VCaP (cell line): ENCODE results near the gene HIVEP3.

ENCODE experiments used
- H3K27ac ChIP-seq: fragments of 450-650 bp; 2 replicates; pipeline ENCODE4 v1.5.1; 2017
- CTCF ChIP-seq: fragments of 450-650 bp; conservative IDR thresholded peaks from 2 replicates; pipeline ENCODE4 v1.5.1; 2017; ENCODE audit warnings: mild to moderate bottlenecking, moderate library complexity

HIVEP3 gene

GRCh38 chr1:41901551-41901950 is 17.2 kb downstream of the HIVEP3 start:
- H3K27ac ChIP-seq, result no peak overlapping the region
- no peak for TF ChIP-seq CTCF

- no peak overlapping the region for H3K27ac ChIP-seq
- no peak for TF ChIP-seq CTCF
These were observed 17.9 kb downstream of the HIVEP3 start for GRCh38 chr1:41900603-41901444.

GRCh38 chr1:41898191-41898713 is 20.5 kb downstream of the HIVEP3 start:
- TF ChIP-seq CTCF, result no peak
- no peak overlapping the region for H3K27ac ChIP-seq

GRCh38 chr1:41895552-41895951 is 23.2 kb downstream of the HIVEP3 start:
- no peak for TF ChIP-seq CTCF
- H3K27ac ChIP-seq, result no peak overlapping the region

- no peak overlapping the region for H3K27ac ChIP-seq
- TF ChIP-seq CTCF, result no peak
These were observed 23.8 kb downstream of the HIVEP3 start for GRCh38 chr1:41894808-41895483.

- H3K27ac ChIP-seq, result no peak overlapping the region
- no peak for TF ChIP-seq CTCF
These were observed 24.5 kb downstream of the HIVEP3 start for GRCh38 chr1:41894101-41894807.

- TF ChIP-seq CTCF, result no peak
- H3K27ac ChIP-seq, result peak overlapping the region; percentile 60
These were observed 26.4 kb downstream of the HIVEP3 start for GRCh38 chr1:41892301-41892781.
